ENCODE results near the gene NEMF.

- TF ChIP-seq ZNF274 (IDR thresholded peaks at IDR 0.05; ENCODE audit: low read depth, low read length), result no peak
- no peak for TF ChIP-seq YY1 (IDR thresholded peaks at IDR 0.05; ENCODE audit: insufficient read depth, insufficient read length)
These were observed 12.9 kb upstream of the NEMF start for GRCh38 chr14:49865431-49865859.

Data from NT2/D1 (cell line).